Measurements from ENCODE around the gene SCFD1.
A peak's percentile ranks its signal among the peaks of the same experiment; 100 is the strongest.
"Not testable (repeated sequence)": the region's sequence is repeated elsewhere in the genome, so short reads cannot be mapped to it uniquely, and the experiment has no call there.

The SCFD1 gene

DNA sequence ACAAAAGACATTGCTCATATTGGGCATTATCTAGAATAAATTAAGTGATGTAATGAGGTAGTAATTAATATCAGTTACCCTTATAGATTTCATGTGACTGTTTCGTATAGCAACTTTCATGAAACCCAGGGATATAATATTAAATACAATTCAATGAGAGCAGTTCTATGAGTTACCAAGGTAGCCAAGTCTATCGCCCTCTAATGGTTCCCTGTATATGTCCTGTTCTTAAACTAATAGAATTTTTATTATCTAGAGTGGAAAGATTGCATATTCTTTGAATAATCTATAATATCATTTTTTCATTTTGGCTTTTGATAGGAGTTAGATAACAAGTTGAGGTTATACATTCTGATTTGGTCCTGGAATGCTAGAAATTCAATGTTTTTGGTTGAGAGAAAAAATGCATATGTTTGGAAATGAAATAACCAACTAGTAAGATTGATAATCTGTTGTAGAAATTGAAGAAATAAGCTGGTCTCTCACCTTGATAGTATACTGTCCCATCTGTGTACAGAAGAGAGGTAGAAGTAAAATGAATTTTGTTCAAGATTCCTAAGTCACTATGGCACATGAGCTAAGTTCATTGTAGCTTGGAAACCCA is 59.7 kb downstream of the SCFD1 start:
- TF ChIP-seq, protein P1, sequence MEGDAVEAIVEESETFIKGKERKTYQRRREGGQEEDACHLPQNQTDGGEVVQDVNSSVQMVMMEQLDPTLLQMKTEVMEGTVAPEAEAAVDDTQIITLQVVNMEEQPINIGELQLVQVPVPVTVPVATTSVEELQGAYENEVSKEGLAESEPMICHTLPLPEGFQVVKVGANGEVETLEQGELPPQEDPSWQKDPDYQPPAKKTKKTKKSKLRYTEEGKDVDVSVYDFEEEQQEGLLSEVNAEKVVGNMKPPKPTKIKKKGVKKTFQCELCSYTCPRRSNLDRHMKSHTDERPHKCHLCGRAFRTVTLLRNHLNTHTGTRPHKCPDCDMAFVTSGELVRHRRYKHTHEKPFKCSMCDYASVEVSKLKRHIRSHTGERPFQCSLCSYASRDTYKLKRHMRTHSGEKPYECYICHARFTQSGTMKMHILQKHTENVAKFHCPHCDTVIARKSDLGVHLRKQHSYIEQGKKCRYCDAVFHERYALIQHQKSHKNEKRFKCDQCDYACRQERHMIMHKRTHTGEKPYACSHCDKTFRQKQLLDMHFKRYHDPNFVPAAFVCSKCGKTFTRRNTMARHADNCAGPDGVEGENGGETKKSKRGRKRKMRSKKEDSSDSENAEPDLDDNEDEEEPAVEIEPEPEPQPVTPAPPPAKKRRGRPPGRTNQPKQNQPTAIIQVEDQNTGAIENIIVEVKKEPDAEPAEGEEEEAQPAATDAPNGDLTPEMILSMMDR (IDR thresholded peaks at IDR 0.05; ENCODE audit: low read length) = peak; percentile 17
- TF ChIP-seq EZH2 (optimal IDR thresholded peaks at IDR 0.05; ENCODE audit: low read depth, low read length) = no peak
- Histone ChIP-seq H3K36me3 (replicated peaks; ENCODE audit: insufficient read depth, low read length) (no peaks in the 10 kb centered on the region), H3K9me3 (replicated peaks; ENCODE audit: insufficient read depth, low read length) (no peaks in the 10 kb centered on the region), H3K9me2 (replicated peaks; ENCODE audit: insufficient read depth, low read length) (no peaks in the 10 kb centered on the region), H3F3A (ENCODE audit: insufficient read depth, low read length) (no peaks in the 10 kb centered on the region), H3K4me3 (ENCODE audit: low read length) (no peak overlapping the region), H3K79me2 (ENCODE audit: low read length) (no peaks in the 10 kb centered on the region), H4K20me1 (ENCODE audit: insufficient read depth, low read length) (no peaks in the 10 kb centered on the region), H3K27ac (ENCODE audit: low read length) (no peak overlapping the region), H3K9ac (ENCODE audit: low read length) (no peak overlapping the region), H3K4me2 (ENCODE audit: low read depth, low read length) (no peak overlapping the region), H3K27me3 (replicated peaks; ENCODE audit: insufficient read depth, low read length) (no peaks in the 10 kb centered on the region), H3K4me1 (ENCODE audit: low read length) (no peaks in the 10 kb centered on the region), H2AFZ (ENCODE audit: low read length) (no peak overlapping the region)
- DNase-seq = no peak

DNA sequence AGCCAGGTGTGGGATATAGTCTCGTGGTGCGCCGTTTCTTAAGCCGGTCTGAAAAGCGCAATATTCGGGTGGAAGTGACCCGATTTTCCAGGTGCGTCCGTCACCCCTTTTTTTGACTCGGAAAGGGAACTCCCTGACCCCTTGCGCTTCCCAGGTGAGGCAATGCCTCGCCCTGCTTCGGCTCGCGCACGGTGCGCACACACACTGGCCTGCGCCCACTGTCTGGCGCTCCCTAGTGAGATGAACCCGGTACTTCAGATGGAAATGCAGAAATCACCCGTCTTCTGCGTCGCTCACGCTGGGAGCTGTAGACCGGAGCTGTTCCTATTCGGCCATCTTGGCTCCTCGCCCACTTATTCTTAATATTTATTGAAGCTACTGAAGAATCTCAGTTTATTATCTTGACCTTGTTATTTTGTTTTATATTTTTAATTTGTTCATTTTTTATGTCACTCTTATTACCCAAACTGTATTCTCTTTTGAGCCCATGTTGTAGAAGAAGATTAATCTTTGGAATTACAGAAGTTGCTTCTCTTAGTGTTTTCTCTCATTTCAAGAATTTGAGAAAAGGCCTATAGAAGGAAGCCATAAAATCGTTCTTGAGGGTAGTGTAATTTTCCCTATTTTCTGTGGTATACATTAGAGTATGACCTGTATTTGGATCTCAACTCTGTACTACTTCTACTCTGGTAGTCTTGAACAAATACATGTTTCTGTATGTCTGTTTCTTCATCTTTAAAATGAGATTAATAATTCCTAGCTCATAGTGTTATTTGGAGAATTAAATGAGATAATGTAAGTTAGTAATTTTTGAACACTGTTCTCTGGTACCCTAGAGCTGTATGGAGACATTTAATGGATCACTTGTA is 68.6 kb downstream of the SCFD1 start:
- not testable (repeated sequence) for H3K36me3 ChIP-seq (replicated peaks; ENCODE audit: insufficient read depth, low read length); H3F3A ChIP-seq (ENCODE audit: insufficient read depth, low read length); H2AFZ ChIP-seq (ENCODE audit: low read length)

DNA sequence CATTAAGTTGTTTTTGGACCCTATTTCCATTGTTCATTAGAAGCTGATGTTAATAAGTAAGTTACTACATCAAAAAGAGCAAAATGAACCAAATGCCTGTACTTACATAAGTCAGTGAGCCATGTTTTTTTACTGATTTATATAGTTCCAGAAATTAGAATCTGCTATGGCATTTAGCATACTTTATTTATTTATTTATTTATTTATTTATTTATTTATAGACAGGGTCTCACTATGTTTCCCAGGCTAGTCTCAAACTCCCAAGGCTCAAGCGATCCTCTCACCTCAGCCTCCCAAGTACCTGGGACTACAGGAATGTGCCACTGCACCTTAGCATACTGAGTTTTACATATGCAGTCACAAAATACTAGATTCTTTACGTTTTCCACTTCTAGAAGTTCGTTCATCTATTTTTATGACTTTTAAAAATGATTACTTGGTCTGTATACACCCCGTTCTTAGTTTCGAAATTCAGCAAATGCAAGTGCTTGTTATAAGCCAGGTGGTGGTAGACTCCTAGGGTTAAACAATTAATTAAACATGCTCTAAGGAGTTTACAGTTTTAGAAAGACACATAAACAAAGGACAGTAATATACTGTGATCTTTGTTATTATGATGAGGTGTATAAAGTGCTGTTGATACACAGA is 69.8 kb downstream of the SCFD1 start:
- H4K20me1 ChIP-seq (ENCODE audit: insufficient read depth, low read length) = no peaks in the 10 kb centered on the region
- no peaks in the 10 kb centered on the region for H3K9me2 ChIP-seq (replicated peaks; ENCODE audit: insufficient read depth, low read length)
- H3K4me1 ChIP-seq (ENCODE audit: low read length) = no peaks in the 10 kb centered on the region
- TF ChIP-seq, protein P1 (IDR thresholded peaks at IDR 0.05; ENCODE audit: low read length) = no peak
- TF ChIP-seq EZH2phosphoT487 (IDR thresholded peaks at IDR 0.05; ENCODE audit: low read length) = no peak
- no peak for TF ChIP-seq EZH2 (optimal IDR thresholded peaks at IDR 0.05; ENCODE audit: low read depth, low read length)
- H3K4me2 ChIP-seq (ENCODE audit: low read depth, low read length) = no peak overlapping the region
- no peak overlapping the region for H3K4me3 ChIP-seq (ENCODE audit: low read length)
- H2AFZ ChIP-seq (ENCODE audit: low read length) = no peak overlapping the region
- no peaks in the 10 kb centered on the region for H3K79me2 ChIP-seq (ENCODE audit: low read length)
- no peaks in the 10 kb centered on the region for H3K27me3 ChIP-seq (replicated peaks; ENCODE audit: insufficient read depth, low read length)
- H3K27ac ChIP-seq (ENCODE audit: low read length) = no peak overlapping the region
- no peaks in the 10 kb centered on the region for H3K36me3 ChIP-seq (replicated peaks; ENCODE audit: insufficient read depth, low read length)
- DNase-seq = no peak
- H3K9ac ChIP-seq (ENCODE audit: low read length) = no peak overlapping the region
- H3F3A ChIP-seq (ENCODE audit: insufficient read depth, low read length) = no peaks in the 10 kb centered on the region
- H3K9me3 ChIP-seq (replicated peaks; ENCODE audit: insufficient read depth, low read length) = no peaks in the 10 kb centered on the region

More for the DNA sequence above, 68.6 kb downstream of the SCFD1 start:
- H3K27ac ChIP-seq (ENCODE audit: low read length); H4K20me1 ChIP-seq (ENCODE audit: insufficient read depth, low read length); H3K79me2 ChIP-seq (ENCODE audit: low read length); H3K27me3 ChIP-seq (replicated peaks; ENCODE audit: insufficient read depth, low read length); H3K4me2 ChIP-seq (ENCODE audit: low read depth, low read length); H3K4me1 ChIP-seq (ENCODE audit: low read length); H3K9ac ChIP-seq (ENCODE audit: low read length); H3K4me3 ChIP-seq (ENCODE audit: low read length); DNase-seq; H3K9me2 ChIP-seq (replicated peaks; ENCODE audit: insufficient read depth, low read length); H3K9me3 ChIP-seq (replicated peaks; ENCODE audit: insufficient read depth, low read length): not testable (repeated sequence)
